HG03196 (cell line): Measurements from ENCODE around the gene ADD2.

Experiments
- ATAC-seq: cut with Tn5 transposase; IDR thresholded peaks from one replicate; pipeline ENCODE4 v1.9.1; 2021; ENCODE audit not compliant: unreplicated experiment

The ADD2 gene

DNA sequence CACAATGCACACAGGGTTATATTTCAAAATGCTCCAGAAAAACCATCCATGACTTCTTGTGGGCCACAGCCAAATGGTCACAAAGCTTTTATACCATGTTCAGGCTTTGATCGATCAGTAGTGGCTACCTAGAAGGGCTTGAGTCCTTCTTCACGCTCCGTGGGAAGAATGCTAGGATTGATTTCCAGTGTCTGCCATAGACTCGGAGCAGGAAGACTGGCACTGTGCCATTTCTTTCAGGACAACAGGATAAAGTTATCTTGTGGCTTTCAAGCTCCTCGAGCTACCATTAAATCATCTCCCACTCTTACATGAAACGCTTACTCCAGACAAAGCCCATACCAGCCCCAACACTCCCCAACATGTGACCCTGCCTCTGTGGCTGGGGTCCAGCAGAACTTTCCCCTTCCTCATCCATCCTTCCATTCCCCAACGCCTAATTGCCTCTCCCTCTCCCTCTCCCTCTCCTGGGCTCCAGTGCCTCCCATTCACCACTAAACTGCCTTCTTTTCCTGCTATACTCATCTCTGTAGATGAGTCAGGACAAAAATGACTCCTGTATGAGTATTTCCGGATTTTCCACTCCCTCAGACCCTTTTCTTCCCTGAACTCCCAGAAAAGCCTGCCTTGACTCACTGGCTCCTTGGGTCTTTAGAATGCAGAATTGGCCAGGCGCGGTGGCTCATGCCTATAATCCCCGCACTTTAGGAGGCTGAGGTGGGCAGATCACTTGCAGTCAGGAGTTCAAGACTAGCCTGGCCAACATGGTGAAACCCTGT, 40.9 kb downstream of the ADD2 start:
- ATAC-seq, result no peak

DNA sequence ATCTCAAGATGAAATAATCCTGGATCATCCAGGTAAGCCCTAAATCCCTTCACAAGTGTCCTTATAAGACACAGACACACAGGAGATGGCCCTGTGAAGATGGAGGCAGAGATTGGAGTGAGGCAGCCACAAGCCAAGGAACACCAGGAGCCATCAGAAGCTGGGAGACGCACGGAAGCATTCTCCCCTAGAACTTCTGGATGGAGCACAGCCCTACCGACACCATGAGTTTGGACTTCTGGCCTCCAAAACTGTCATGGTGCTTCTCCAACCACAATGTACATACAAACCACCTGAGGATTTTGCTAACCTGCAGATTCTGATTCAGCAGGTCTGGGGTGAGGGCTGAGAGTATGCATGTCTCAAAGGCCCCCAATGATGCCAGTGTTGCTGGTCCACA, 42.5 kb downstream of the ADD2 start:
- ATAC-seq, result no peak

DNA sequence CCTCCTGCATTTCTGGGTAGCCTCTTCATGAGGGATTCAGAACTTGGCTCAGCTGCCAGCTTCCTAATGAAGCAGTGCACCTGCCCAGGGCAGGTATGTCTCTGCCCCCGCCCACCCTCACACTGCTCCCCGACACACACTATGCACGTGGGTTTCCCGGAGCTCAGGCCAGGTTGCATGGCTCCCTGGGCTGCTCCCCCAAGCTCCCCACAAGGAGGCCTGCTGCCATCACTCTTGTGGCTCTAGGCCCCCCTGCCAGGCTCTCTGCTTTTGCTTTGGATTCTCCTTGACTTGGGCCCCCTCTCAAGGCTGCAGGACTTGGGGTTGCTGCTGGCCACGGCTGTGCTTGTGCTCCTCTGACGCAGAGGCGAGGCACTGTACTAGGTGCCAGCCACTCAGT, 43.6 kb downstream of the ADD2 start:
- ATAC-seq, result no peak

DNA sequence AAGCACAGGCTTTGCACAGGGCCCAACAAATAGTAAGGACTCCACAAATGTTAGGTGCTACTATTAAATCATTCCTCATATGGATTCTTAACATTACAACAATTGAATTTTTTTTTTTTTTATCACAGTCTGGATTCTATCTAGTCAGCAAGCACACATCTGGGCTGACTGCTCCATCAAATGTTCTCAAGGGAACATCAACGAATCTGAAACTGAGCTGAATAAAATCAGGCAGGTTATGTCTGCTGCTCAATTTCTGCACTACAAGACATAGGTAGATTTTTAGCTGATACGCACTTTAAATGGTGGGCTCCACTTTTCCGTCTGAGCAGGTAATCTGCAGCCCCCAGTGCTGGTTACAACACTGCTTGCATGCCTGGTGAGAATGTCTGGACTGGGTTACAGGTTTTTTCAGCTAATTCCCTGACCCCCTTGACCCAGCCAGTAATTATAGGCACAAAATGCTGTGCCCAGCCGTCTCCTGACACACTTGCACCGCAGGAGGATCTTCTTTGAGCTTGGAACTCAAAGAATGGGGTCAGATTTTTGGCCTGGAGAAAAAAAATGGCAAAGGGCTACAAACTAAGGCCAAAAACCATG, 44.6 kb downstream of the ADD2 start:
- no peak for ATAC-seq

DNA sequence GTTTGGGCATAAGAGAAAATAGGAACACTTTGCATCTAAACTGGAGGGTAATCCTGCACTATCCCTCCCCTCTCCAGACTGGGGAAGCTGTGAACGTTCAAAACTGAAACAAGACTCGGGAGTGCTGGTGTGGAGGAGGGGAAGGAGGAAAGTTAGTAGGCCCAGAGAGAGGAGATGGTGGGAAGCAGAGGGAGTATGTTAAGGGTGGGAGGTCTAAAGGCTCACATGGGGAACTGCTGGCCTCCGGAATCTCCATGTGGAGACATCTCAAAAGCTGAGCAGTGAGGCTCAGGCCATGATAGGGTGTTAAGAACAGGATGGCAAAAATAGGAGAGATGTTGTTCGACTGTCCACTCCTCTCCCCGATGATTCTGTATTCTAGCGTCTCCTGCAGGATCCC, 47.9 kb downstream of the ADD2 start:
- ATAC-seq, result no peak

DNA sequence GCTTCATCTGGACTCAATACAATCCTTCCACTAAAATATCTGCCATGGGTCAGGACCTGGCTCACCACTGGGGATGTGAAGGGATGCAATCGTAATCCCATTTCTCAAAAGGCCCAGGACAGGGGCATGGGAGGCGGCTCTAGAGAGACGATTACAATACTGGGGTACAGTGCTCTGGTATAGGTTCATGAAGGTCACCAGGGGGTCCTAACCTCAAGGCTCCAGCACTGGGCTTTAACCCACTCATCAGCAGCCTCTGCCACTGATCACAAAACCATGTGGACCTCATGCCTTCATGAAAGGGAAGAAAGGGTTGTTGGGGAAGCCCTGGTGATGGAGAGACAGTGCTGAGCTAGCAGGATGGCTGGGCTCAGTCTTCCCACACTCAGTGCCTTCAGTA, 48.8 kb downstream of the ADD2 start:
- ATAC-seq, result no peak

DNA sequence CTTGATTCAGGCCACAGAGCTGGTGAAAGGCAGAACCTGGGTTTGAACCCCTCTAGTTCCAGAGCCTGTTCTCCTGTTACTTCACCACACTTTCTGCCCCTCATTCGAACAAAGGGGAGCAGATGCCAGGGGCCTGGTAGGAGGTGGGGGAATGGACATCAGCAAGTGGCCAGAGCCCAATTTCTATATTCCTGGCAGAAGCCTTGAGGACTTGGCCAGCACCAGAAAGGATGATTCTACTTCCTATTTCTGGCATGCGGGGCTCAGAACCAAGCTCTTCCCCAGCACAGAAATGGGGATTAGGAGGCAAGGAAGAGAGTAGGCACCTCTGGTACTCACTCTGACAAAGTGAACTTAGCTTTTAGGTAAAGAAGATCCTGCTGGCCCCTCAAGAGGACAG, 49.3 kb downstream of the ADD2 start:
- ATAC-seq, result no peak

DNA sequence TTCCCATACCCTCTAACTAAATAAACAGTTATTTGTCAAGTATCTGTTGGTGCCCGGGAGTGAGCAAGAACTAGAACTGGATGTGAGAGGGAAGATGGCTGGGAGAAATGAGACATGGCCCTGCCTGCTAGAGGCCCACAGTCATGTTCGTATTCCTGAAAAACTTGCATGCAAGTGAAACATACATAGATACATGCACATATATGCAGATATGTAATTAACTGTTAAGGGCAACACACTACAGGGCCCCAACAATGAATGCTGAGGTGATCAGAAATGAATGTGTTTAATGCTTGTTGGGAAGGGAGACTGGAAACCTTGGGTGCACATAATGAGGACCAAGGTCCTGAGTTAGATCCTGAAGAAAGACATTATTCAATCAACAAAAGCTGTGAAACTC, 49.8 kb downstream of the ADD2 start:
- ATAC-seq, result no peak

DNA sequence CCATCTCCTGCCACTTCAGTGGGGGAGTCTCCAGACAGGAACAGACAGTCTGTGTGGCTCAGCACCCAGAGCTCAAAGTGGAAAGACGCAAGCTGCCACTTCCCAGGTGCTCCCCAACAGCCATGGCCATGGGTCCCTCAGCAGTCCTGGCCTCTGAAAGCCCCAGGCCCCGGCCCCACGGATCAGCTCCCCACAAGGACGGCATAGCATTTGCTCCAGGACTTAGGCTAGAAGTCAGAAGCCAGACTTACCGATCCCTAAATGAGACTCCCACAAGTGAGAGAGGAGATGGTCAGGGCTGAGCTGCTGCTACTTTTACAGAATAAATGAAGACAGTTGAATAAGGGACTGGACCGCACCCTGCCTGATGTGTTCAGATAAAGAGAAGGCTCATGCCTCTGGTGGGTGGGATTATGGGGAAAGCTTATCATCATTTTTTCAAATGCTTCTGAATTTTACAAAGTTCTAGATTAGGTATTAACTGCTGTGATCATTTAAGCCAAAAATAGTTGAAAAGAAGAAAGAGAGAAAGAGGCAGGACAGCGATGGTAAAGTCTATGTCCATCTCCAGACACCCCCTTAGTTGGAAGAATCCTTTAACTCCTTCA, 50.5 kb downstream of the ADD2 start:
- ATAC-seq, result no peak

DNA sequence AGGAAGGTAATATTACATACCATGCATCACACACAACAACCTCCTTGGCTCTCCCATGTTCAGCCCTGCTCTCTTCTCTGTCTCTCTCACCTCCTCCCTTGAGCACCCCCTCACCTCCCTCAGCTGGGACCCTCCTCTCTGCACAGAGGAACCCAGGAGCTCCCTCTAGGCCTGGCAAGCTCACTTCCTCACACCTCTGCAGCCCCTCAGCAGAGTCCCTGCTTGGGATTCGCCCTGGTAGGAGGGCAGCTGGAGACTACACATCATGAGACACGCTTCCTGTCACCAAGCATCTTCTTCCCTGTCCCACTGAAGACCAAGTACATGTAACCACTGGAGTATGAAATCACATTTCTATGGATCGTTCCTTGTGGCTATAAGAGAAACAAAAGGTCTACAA, 51.0 kb downstream of the ADD2 start:
- ATAC-seq, result no peak

DNA sequence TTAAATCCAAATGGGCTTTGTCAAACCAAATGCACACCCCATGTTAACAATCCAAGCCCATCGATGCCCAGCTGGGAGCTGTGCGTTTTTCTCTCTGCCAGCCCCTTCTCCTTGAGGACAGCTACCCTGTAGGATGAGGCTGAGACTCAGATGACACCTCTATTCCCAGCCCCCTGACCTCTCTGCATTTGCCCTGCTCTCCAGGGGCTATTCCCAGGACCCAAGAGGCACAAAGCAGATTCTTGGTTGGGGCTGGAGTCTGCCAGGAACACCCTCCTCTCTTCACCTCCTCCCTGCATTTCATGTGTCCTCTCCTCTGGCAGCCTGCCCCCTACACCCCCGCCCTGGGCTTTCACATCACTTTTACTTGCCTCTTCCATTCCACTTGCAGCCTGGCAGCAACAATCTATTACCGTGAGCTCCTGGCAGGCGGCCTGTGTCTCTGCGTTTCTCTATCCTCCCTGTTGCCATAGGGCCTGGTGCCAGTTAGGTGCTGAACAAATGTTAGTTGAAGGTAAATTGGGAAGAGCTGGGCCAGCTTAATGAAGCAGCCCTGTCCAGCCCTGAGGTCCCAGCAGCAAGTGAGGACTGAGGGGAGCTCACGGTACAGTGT, 51.8 kb downstream of the ADD2 start:
- no peak for ATAC-seq

DNA sequence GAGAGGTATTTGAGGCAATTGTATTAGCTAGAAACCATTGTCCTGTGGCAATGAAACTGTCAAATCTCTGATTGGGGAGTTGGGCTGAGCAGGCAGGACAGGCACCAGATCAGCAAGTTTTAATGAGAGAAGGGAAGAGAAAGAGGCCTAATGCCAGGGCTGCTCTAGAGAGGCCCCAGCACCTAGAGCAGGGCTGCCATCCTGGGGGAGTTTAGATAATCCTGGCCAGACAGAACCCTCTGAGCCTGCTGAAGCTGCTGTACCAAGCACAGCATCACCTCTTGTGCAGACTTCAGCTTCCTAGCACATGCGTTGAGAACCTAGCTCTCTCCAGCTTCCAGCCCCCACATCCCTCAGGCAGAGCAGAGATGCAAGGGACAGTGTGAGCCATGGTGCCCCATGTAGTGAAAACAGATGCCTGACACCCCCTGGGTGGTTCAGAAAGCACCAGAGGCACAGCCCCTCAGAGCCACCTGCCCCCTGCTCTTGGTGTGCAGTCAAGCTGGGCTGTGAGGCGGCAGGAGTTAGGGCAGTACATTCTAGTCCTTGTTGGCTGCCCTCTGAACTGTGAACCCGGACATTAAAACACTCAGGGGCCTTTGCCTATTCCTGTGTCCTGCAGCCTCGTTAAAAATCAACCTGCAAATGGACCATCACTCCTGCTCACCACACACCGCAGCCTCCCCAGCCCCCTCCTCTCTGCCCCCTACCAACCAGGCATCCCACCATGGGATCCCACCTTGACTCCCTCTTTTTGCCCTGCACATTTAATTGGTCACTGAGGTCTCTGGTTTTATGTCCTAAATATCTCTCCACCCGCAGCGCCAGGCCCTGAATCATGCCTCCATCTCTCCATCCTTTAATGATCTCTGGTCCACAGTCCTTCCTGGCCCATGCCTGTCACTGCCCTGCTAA, 52.7 kb downstream of the ADD2 start:
- no peak for ATAC-seq

DNA sequence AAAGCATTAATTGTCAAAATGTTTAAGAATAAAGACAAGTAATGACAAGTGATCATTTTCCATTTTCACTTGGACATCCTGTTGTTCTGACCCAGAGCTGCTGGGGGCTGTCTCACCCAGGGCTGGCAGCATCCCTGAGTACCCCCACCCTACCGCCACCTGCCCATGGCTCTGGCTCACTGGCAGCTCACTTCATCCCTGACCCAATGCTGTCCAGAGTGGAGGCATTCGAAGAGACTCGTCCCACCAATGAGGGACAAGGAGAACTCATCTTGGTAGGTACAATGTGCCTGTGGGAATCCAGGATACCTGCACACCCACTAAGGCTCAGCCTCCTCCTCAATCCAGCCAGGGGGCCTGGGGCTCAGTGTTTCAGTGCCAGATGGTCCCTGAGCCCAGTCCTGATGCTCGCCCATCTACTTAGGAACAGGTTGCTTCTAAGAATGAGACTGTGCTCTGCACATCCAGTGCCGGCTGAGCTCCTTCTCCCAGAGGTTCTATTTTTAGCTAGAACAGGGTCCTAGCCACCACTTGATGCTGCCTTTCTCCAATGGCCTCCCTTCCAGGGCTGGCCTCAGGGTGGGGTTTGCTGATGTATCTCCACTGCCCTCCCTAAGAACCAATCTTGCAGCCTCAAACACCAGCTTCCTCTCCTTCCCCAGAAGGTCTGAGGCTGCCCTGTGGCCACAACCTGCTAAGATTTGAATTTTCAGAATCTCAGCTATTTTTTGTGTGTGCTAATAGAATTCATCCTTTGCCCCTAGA, 53.7 kb downstream of the ADD2 start:
- no peak for ATAC-seq

DNA sequence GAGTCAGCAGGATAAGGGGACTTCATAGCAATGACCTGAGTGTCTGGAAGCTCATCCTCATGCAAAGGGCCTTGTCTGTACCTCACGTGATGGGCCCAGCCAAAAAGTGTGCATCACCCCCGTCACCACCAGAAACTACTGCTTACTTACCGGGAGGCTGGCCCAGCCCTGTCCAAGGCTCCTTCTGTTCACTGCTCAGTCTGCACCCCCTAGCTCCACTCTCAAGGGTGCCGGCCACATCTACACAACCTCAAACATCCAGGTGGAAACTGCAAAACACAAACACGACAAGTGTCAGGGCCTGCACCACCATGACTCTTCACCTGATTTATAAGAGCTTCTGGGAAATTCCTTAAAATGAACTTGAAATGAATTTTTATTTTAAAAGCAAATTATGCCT, 55.1 kb downstream of the ADD2 start:
- ATAC-seq, result no peak

DNA sequence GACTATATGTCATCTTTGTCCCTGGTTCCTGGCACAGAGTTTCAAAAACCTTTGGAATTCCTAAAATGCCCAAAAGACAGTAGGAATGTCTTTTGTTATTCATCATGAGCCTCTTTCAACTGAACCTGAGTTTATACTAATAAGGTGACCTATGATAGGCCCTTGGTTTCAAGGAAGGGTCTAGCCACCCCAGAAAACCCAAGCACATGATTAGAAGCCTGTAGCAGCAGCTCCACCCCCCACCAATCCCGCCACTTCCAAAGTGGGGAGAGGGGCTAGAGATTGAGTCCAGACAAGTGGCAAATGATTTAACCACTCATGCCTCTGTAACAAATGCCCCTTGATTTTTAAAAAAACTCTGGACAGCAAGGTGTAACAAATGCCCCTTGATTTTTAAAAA, 56.8 kb downstream of the ADD2 start:
- no peak for ATAC-seq

DNA sequence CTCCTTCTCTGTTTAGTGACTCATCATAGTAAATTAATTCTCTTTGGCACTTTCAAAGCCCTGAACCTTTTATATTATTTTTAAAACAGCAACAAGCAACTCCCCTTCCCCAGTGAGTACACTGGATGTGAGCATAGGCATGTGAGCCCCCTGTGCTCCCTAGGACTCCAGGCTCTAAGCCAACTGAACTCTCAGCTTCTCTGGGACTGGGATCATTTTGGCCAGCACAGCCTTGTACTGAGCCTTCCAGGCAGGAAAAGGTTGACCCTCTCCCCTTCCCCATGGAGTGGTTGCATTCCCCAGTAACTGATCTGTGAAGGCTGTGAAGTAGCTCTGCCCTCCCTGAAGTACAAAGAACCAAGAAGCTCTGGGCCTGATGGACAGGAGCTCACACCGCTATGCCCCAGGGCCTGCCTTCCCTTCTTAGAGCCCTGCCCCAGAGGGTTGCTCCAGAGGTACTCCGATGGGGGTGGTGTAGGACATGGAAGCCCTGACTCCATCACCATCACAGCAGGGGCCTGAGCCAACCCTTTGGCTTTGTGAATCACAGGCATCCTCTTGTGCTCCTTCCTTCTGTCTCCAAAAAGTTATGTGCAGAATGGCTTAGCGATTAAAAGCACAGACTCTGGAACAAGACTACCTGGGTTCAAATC, 57.8 kb downstream of the ADD2 start:
- no peak for ATAC-seq

DNA sequence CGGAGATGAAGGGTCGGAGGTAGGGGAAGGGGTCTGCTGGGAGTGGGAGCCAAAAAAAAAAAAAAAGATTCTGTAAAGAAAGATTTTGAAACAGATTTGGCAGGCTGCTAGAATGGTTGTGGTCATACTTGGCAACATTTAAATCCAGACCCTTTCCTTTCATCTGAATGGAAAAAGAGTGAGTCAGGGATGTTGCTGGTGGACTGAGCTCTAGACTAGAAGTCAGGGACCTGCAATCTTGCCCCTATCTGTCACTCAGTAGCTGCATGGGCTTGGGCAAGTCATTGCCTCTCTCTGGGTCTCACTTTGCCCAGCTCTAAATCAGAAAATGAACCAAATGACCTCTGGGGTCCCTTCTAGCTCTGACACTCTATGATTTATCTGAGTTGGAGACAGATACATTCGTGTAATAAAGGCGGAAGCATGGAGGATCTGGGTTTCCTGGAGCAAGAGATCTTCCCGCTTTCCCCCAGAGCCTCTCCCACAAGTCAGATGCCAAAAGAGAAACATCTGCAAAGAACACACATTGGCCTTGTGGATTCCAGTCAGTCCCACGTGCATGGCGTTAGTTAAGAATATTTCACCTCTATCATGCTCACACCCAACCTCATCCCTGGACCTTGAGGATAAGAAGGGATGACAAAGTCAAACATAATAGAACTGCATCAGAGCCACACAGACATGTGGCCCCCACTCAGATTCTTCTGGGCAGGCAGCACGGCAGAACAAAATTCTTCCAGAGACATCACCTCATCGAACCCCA, 58.5 kb downstream of the ADD2 start:
- no peak for ATAC-seq

DNA sequence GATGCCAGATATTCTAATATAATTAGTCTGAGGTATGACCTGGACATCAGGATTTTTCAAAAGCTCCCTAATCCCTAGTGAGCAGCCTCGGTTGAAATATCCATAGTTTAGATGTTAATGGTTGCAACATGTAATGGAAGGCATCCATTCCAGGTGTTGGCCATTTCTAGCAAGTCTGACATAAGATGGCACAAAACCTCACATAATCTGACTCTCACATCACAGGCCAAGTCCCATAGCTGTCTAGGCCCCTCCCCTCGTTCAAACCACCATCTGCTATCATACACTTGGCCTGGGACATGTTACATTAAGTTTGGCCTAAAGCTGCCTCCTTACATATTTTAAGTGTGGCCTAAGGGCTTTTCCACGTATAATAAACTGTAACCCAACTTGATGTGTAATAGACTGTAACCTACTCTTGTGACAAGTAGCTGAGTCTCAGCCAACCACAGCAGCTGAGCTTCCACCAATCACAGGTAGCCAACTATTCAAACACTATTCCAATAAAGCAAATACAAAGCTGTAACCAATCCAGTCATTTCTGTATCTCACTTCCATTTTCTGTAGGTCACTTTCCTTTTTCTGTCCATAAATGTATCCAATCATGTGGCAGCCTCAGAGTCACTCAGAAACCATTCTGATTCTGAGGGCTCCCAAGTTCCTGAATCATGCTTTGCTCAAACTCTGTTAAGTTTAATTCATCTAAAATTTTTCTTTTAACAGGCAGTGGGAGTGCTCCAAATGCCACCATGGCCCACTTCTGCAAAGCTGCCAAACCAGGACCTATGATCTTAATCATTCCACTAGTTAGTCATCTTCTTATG, 59.4 kb downstream of the ADD2 start:
- ATAC-seq, result no peak
